Umbilical cord (tissue), 2 donors: ENCODE data around the gene HMG20A. TPM values are rescaled to one million over a fixed set of nuclear protein-coding genes. Genes with fewer than 3 reads are reported as not detected.
A peak's percentile ranks its signal among the peaks of the same experiment; 100 is the strongest.
"Not testable (repeated sequence)": the region's sequence is repeated elsewhere in the genome, so short reads cannot be mapped to it uniquely, and the experiment has no call there.

Source experiments
- DNase-seq: peaks from one replicate; pipeline ENCODE4 v3.0.0-alpha.2; 2015; ENCODE audit warnings: low spot score
- total RNA-seq: library from RNA; depleted of rRNA; stranded (reverse); fragments of >200 nt; gene quantifications from one replicate; pipeline ENCODE4 v1.2.3, GENCODE V29; 2014; ENCODE audit warnings: low replicate concordance; ENCODE audit not compliant: insufficient read depth

HMG20A gene
- 33.2 TPM for total RNA-seq

DNA sequence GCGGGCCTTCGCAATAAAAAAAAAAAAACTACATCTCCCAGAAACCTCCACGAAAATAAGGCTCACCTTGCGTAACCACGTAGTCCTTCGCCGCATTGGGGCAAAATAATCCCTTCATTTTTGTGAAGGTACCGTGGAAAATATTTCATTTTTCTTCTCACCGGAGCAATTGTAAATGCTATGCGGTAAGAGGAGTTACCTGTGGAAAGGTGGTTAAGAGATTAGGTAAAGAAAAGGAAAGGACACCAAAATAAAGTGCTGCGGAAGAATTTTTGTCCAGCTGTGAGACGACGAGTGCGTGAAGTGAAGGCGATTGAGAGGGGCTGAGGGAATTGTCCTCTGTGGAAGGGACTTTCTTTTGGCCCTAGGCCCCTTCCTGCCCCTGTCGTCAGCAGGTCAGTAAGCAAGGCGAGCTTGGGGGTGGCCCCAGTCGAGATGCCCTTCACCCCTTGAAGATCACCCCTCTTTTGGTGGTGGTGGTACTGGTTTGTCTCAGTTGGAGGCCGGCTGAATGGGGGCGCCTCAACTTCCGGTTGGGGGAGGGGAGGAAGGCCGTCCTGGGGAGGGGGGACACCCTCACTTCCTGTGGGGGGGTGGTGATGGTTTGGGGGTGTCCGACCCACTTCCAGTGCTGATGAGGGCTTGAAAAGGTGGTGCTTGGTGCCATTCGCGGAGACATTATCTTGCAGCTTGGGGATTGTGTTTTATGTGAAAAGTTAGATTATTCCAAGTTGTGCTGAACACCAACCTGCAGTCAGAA, at the start of gene HMG20A:
HMG20A (plus strand) TSS at position 279 of the 760 bp plus-strand sequence. CDS start 37,520 bp downstream, outside the sequence.
- DNase-seq: peak; percentile 96

DNA sequence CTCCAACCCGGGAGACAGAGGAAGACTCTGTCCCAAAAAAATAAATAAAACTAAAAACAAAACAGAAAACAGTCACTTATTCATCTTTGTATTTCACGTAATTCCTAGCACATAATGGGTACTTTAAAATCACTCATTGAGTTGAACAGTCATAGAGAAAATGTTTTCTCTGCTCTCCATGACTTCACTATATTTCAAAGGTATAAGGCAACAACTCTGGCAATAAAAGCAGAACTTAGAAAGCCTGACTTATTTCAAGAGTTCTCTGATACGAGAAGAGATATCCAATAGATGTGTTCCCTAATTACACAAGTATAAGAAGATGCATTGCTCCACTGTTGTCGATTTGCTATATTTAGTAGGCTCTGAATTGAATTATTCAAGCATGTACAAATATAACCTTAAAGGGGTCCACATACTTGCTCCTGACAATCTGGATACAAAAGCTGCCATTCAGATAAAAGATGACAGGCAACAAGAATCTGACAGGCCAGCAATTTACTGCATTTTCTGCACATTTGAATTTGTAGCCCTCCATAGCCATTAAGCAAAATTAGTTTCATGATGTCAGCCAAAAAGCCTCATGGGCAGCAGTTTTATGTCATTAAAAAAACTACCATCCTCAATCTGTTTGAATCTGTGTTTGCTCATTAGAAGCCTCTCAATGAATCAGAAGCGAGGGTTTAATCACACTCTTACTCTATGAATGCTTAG, 48.7 kb upstream of the HMG20A start:
- DNase-seq: no peak

DNA sequence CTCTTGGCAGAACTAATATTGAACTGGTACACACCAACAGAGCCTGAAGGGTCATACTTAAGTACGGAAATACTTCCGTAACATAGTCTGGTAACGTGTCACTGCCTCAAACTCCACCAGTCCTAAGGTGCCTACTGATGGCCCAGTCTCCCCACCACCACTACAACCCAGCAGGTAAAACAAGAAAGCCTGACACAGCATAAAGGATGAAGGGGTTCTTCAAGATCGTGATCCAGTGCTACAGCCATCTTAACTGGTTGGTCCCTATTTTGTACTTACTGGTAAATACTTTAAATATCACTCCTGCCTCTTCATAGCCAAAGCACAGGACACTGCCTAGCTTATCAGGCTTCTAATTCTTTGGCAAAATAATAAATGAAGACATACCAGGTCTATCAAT, 47.2 kb upstream of the HMG20A start:
- no peak for DNase-seq

GRCh38 chr15:77375133-77375532, 45.6 kb upstream of the HMG20A start:
- DNase-seq: no peak

- DNase-seq: no peak
Observed at GRCh38 chr15:77376770-77377169, 43.9 kb upstream of the HMG20A start.

DNA sequence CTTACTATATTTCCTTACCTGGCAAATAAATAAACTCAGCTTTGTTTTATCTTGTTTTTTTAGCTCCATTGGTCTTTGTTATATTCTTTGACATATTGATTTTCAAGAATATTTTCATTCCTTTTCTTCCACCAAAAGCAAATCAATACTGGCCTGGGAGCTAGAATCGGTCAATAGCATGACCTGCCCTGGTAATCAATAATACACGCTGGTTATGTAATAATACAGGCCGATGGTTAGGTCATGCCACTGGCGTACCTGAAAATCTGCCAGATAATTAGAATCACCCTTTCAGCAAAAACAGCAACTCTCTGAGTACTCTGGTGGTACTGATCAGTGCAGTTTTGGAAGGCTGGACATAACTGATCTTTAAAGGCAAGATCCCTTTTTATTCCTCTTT, 40.7 kb upstream of the HMG20A start:
- no peak for DNase-seq

DNA sequence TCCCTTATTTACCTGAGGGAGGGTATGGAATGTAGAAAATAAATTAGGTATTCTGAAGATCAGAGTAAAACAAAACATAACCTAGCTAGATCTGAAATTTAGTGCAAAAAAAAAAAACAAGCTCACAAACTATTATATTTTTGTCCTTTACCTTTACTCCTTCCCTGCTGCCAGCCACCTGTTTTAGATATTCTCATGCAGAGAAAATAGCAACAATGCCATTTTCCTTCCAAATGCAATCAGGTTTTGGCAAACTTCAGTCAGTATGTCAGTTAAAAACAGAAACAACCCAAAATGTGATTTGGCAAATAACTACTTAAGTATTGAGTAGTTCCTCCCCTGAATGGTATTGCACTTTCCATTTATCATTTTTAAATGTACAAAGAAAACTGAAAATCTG, 36.6 kb upstream of the HMG20A start:
- no peak for DNase-seq

GRCh38 chr15:77384589-77385359, 35.9 kb upstream of the HMG20A start:
- no peak for DNase-seq

GRCh38 chr15:77386626-77387025, 34.1 kb upstream of the HMG20A start:
- no peak for DNase-seq

GRCh38 chr15:77387365-77388105, 33.2 kb upstream of the HMG20A start:
- no peak for DNase-seq

GRCh38 chr15:77391372-77391951, 29.2 kb upstream of the HMG20A start:
- no peak for DNase-seq

DNA sequence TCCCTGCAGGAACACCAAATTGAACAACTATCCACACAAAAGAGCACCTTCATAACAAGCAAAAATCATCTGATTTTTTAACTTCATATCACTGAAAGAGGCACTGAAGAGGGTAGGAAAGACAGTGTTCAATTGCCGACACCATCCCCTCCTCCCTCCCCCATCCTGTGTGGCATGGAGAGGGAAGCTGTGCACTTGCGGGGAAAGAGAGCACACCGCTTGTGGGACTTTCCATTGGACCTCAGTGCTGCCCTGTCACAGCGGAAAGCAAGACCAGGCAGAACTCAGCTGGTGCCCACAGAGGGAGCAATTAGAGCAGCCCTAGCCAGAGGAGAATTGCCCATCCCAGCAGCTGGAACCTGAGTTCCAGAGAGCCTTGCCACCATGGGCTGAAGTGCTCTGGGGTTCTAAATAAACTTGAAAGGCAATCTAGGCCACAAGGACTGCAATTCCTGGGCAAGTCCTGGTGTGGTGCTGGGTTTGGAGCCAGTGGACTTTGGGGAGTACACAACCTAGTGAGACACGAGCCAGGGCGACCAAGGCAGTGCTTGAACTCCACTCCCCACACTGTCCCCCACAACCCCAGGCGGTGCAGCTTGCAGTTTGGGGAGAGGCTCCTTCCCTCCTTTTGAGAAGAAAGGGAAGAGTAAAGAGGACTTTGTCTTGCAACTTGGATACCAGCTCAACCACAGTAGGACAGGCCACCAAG, 27.8 kb upstream of the HMG20A start:
- DNase-seq: no peak

DNA sequence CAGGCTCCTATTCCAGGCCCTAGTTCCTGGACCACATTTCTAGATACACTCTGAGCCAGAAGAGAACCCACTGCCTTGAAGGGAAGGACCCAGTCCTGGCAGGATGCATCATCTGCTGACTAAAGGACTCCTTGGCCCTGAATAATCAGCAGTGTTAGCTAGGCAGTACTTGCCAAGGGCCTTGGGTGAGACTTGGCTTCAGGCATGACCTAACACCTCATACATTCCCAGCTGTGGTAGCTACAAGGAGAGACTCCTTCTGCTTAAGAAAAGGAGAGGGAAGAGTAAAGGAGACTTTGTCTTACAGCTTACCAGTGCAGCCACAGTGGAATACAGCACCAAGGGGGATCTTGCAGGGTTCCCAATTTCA, 27.2 kb upstream of the HMG20A start:
- DNase-seq: no peak

GRCh38 chr15:77395013-77395774, 25.5 kb upstream of the HMG20A start:
- DNase-seq: no peak

GRCh38 chr15:77396692-77397091, 24.0 kb upstream of the HMG20A start:
- no peak for DNase-seq

DNA sequence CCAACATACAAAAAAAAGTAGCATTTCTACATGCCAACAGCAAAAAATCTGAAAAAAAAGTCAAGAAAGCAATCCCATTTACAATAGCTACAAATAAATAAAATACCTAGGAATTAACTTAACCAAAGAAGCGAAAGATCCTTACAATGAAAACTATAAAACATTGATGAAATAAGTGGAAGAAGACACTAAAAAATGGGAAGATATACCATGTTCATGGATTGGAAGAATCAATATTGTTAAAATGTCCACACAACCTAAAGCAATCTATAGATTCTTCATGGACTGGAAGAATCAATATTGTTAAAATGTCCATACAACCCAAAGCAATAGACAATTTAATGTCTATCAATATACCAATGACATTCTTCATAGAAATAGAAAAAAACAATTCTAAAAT, 21.8 kb upstream of the HMG20A start:
- no peak for DNase-seq

GRCh38 chr15:77400258-77400657, 20.4 kb upstream of the HMG20A start:
- DNase-seq: no peak

- DNase-seq: peak; percentile 85
Observed at GRCh38 chr15:77402740-77403379, 17.8 kb upstream of the HMG20A start.

DNA sequence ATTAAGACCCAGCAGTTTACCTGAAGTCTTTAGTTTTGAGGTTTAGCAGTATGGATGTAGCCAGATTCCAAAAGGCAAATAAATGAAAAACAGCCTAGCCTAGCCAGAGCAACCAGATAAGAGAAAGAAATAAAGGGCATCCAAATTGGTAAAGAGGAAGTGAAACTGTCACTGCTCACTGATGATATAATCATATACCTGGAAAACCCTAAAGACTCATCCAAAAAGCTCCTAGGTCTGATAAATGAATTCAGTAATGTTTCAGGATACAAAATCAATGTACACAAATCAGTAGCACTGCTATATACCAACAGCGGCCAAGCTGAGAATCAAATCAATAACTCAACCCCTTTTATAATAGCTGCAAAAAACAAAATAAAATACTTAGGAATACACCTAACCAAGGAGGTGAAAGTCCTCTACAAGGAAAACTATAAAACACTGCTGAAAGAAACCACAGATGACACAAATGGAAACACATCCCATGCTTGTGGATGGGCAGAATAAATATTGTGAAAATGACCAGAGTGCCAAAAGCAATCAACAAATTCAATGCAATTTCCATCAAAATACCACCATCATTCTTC, 14.4 kb upstream of the HMG20A start:
- DNase-seq: not testable (repeated sequence)
